AG04449 (cell line): ENCODE data around the gene CTCFL.
"Not testable (repeated sequence)": the region's sequence is repeated elsewhere in the genome, so short reads cannot be mapped to it uniquely, and the experiment has no call there.

ENCODE experiments used
- CTCF ChIA-PET: fragments of 350-600 bp; formaldehyde crosslinking; extraction: SDS; loops from one replicate; lab custom pipeline; 2021; ENCODE audit warnings: antibody characterized with exemption; lab: Yijun Ruan, JAX
- POLR2A ChIA-PET: fragments of 400-600, 350-600 bp; formaldehyde crosslinking; extraction: SDS; loops from one replicate; lab custom pipeline; 2020; ENCODE audit warnings: antibody characterized with exemption, inconsistent platforms; lab: Yijun Ruan, JAX
- DNase-seq: peaks from one replicate; pipeline ENCODE4 v3.0.0-alpha.2; 2010; ENCODE audit warnings: low read depth, low spot score
- H3K4me3 ChIP-seq: 2 replicates; pipeline ENCODE4 v1.5.1; 2011; ENCODE audit warnings: low read depth, mild to moderate bottlenecking, control low read depth, low read length
- CTCF ChIP-seq: IDR thresholded peaks from one replicate; pipeline ENCODE4 v1.5.1; 2011; ENCODE audit warnings: mild to moderate bottlenecking, moderate library complexity, low read length, control low read depth, inconsistent platforms; ENCODE audit not compliant: insufficient read depth; ENCODE audit errors: missing control alignments

Gene CTCFL

GRCh38 chr20:57475388-57476083 is 49.4 kb downstream of the CTCFL start:
- ChIA-PET CTCF (no interaction called here), POLR2A (no interaction called here)
- no peak for TF ChIP-seq CTCF
- no peak for DNase-seq
- H3K4me3 ChIP-seq, result no peak overlapping the region

- POLR2A ChIA-PET, result no interaction called here
- no peak for TF ChIP-seq CTCF
- no peak overlapping the region for H3K4me3 ChIP-seq
- DNase-seq, result no peak
- CTCF ChIA-PET, result no interaction called here
These were observed 50.1 kb downstream of the CTCFL start for GRCh38 chr20:57474816-57475215.

GRCh38 chr20:57474205-57474604 is 50.7 kb downstream of the CTCFL start:
- TF ChIP-seq CTCF, result no peak
- ChIA-PET POLR2A (no interaction called here), CTCF (interaction anchor here (0.8 kb wide), 1 partner anchor 92 kb away, joined by 4 read pairs; no protein-coding TSS in a partner anchor)
- DNase-seq, result no peak
- no peak overlapping the region for H3K4me3 ChIP-seq

GRCh38 chr20:57473246-57474048 is 51.5 kb downstream of the CTCFL start:
- CTCF ChIA-PET, result interaction anchor here (0.7 to 1.0 kb wide), 3 partner anchors 22 to 94 kb away, joined by 3 to 4 read pairs (median 4); no protein-coding TSS in a partner anchor

GRCh38 chr20:57472474-57472873 is 52.5 kb downstream of the CTCFL start:
- CTCF ChIA-PET, result interaction anchor here (1.0 kb wide), 1 partner anchor 93 kb away, joined by 4 read pairs; no protein-coding TSS in a partner anchor
- POLR2A ChIA-PET, H3K4me3 ChIP-seq, DNase-seq: not testable (repeated sequence)

More at GRCh38 chr20:57473246-57474048, 51.5 kb downstream of the CTCFL start:
- no peak for TF ChIP-seq CTCF
- DNase-seq, result no peak
- H3K4me3 ChIP-seq, result no peak overlapping the region
- POLR2A ChIA-PET, result no interaction called here

GRCh38 chr20:57471496-57472372 is 53.2 kb downstream of the CTCFL start:
- POLR2A ChIA-PET, result no interaction called here
- TF ChIP-seq CTCF, result no peak
- DNase-seq, result no peak
- H3K4me3 ChIP-seq, result no peak overlapping the region
- CTCF ChIA-PET, result no interaction called here
